GM18868 (cell line): Measurements from ENCODE around the gene IL21R.
A peak's percentile ranks its signal among the peaks of the same experiment; 100 is the strongest.
"Not testable (repeated sequence)": the region's sequence is repeated elsewhere in the genome, so short reads cannot be mapped to it uniquely, and the experiment has no call there.

ENCODE experiments used
- ATAC-seq: cut with Tn5 transposase; IDR thresholded peaks from one replicate; pipeline ENCODE4 v1.9.1; 2021; ENCODE audit warnings: mild to moderate bottlenecking, moderate library complexity; ENCODE audit not compliant: unreplicated experiment

IL21R gene

GRCh38 chr16:27374804-27375425 is 27.1 kb upstream of the IL21R start:
- peak; percentile 47 for ATAC-seq

GRCh38 chr16:27377666-27378485 is 24.1 kb upstream of the IL21R start:
- ATAC-seq: no peak

- ATAC-seq: no peak
Measured at GRCh38 chr16:27378871-27379481, 23.0 kb upstream of the IL21R start.

- no peak for ATAC-seq
Measured at GRCh38 chr16:27379919-27380318, 22.1 kb upstream of the IL21R start.

- ATAC-seq: no peak
Measured at GRCh38 chr16:27381236-27381635, 20.7 kb upstream of the IL21R start.

GRCh38 chr16:27381974-27382855 is 19.8 kb upstream of the IL21R start:
- ATAC-seq: no peak

GRCh38 chr16:27383556-27384243 is 18.3 kb upstream of the IL21R start:
- ATAC-seq: no peak

GRCh38 chr16:27384425-27384824 is 17.5 kb upstream of the IL21R start:
- ATAC-seq: no peak

GRCh38 chr16:27385398-27385797 is 16.6 kb upstream of the IL21R start:
- no peak for ATAC-seq

- ATAC-seq: no peak
Measured at GRCh38 chr16:27386674-27387073, 15.3 kb upstream of the IL21R start.

- ATAC-seq: peak; percentile 93
Measured at GRCh38 chr16:27387724-27388123, 14.2 kb upstream of the IL21R start.

- no peak for ATAC-seq
Measured at GRCh38 chr16:27389272-27389961, 12.6 kb upstream of the IL21R start.

GRCh38 chr16:27390151-27390550 is 11.8 kb upstream of the IL21R start:
- ATAC-seq: no peak

GRCh38 chr16:27392671-27393070 is 9.3 kb upstream of the IL21R start:
- ATAC-seq: no peak

GRCh38 chr16:27394516-27394915 is 7.5 kb upstream of the IL21R start:
- no peak for ATAC-seq

- ATAC-seq: not testable (repeated sequence)
Measured at GRCh38 chr16:27398341-27398893, 3.6 kb upstream of the IL21R start.

GRCh38 chr16:27398894-27399853 is 2.8 kb upstream of the IL21R start:
- no peak for ATAC-seq

- ATAC-seq: no peak
Measured at GRCh38 chr16:27399969-27400368, 2.0 kb upstream of the IL21R start.
